NCI-H2171 (cell line): ENCODE measurements around the gene TOR1A.
"Not testable (repeated sequence)": the region's sequence is repeated elsewhere in the genome, so short reads cannot be mapped to it uniquely, and the experiment has no call there.

Experiments
- DNase-seq: peaks from one replicate; lab custom pipeline; 2025; lab: John Stamatoyannopoulos, UW

TOR1A gene

DNA sequence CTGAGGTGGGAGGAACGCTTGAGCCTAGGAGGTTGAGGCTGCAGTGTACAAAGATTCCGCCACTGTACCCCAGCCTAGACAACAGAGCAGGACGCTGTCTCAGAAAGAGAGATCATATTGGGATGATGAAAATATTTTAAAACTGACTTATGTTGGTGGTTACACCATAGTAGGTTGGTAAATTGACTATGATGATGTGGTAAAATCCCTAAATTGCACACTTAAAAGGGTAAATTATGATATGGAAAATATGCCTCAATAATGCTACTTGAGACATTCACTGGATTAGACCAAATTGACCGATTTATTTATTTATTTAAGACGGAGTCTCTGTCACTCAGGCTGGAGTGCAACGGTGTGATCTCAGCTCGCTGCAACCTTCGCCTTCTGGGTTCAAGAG, 42.8 kb downstream of the TOR1A start:
- DNase-seq: no peak

DNA sequence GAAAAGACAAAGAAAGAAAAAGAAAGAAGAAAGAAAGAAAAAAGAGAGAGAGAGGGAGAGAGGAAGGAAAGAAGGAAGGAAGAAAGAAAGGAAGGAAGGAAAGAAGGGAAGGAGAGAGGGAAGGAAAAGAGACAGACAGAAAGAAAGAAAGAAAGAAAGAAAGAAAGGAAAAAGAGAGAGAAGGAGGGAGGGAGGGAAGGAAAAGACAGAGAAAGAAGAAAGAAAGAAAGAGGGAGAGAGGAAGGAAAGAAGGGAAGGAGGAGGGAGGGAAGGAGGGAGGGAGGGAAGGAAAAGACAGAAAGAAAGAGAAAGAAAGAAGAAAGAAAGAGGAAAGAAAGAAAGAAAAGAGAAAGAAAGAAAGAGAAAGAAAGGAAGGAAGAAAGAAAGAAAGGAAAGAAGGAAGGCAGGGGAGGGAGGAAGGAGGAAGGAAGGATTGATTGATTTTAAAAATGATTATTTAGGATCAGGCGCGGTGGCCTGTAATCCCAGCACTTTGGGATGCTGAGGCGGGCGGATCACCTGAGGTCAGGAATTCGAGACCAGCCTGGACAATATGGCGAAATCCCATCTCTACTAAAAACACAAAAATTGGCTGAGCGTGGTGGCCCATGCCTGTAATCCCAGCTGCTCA, 44.3 kb downstream of the TOR1A start:
- no peak for DNase-seq

- no peak for DNase-seq
Measured at GRCh38 chr9:129778469-129778868, 45.5 kb downstream of the TOR1A start.

- no peak for DNase-seq
Measured at GRCh38 chr9:129777769-129778130, 46.2 kb downstream of the TOR1A start.

- DNase-seq: no peak
Measured at GRCh38 chr9:129776938-129777768, 46.8 kb downstream of the TOR1A start.

GRCh38 chr9:129776566-129776937, 47.4 kb downstream of the TOR1A start:
- no peak for DNase-seq

DNA sequence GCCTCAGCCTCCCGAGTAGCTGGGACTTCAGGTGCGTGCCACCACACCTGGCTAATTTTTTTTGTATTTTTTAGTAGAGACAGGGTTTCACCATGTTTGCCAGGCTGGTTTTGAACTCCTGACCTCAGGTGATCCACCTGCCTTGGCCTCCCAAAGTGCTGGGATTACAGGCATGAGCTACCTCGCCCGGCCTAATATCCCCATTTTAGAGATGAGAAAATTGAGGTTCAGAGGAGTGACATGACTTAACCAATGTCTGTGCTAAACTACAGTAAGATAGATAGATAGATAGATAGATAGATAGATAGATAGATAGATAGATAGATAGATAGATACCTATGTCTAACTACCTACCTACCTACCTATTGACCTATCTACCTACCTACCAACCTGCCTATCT, 47.8 kb downstream of the TOR1A start:
- DNase-seq: not testable (repeated sequence)

DNA sequence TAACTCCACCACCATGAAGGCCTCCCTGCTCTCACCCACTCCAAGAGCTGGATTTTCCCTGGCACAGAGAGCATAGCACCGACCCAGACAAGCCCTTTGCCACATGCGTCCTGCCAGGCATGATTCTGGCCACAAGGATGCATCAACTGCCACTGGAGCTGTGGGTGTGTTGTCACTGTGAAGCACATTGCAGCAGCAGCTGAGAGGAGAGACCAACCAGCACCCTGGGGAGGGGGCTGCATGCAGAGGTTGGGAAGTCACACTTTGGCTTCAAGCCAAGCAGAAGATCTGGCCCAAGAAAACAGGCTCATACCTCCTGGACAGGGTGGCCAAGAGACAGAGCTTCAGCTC, 48.5 kb downstream of the TOR1A start:
- DNase-seq: no peak

DNA sequence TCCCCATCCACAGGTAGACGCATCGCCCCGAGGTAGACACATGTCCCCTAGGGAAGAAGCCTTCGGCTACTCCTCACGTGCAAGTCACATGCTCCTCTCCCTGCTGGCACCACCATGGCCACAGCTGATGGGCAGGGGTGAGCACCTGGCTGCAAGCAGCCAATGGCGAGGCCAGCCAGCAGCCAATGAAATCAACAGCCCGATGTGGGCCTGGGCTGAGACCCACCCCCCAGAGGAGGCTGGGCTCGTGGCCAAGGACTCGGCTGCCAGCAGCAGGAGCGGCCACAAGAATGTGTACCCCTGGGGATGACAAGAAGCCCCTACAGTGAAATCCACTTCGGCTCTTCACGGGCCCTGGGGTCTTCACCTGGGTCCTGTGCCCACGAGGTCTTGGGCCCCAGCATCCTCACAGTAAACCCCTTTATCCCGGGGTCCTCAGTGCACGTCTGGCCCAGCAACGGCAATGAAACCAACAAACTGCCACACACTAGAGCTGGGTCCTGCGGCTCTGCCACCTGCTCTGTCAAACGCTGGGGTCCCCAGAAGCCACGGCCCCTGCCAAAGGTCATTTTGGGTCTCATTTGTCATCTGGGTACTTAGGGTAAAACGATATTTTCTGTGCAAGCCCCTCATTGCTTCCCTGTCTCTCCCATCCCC, 49.0 kb downstream of the TOR1A start:
- DNase-seq: peak; percentile 23

DNA sequence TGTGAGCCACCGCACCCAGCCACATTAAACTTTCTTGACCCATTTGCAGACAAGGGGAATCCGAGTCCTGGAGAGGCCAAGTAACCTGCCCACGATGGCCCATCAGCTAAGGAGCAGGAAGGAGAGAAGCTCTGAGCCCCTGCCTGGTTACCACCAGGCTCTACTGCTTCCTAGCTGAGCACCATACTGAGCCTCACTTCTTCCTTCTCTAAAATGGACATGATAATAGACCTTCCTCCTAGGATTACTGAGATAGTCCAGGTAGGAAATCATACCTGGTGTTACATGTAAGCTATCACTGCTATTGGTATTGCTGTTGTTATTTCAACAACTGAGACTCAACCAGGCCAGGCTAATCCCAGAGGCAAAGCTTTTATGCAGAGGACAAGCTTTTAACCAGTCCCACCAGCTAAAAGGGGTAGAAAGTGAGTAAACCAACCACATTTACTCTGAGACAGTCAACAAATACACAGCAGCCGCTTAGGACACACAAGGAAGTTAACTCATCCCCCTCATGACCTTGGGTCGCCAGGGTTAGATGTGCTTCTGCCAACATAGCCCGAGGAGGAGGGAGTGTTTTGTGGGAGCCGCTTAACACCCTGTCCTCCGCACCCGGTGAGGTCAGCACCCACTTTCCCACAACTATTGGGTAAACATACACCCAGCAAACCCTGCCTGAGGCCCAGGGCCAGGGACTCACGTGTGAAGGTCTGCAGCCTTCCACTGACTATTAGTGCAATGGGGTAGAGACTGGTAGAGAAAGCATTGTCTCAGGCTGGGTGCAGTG, 50.5 kb downstream of the TOR1A start:
- no peak for DNase-seq

DNA sequence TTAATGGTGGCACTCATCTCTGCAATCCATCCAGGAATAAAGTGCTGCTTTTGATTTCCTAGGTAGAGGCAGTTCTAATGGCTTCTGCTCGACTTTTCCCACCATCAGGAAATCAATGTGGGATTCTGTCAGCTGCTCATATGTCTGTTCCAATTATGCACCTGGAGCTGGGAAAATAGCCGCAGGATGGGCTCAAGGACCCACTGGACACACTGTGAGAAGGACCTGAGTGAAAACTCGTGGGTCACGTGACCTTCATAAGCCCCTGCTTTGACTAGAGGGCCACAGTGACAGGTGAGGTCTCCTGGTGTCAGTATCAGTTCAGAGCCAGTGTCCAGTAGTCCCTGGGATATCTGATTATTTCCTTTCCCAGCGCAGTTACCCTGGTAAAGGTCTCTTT, 53.2 kb downstream of the TOR1A start:
- no peak for DNase-seq

GRCh38 chr9:129769669-129770068, 54.3 kb downstream of the TOR1A start:
- DNase-seq: no peak

DNA sequence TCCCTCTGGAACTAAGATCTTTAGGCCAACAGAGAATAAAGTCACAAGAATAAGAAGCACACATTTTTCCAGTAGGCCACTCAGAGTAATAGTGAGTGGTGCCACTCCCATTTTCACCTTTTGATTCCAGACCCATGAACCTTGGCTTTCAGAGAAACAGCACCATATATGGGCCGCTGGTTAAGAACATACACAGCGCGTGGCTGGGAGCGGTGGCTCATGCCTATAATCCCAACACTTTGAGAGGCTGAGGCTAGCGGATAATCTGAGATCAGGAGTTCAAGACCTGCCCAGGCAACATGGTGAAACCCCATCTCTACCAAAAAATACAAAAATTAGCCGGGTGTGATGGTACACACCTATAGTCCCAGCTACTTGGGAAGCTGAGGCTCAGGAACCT, 55.5 kb downstream of the TOR1A start:
- DNase-seq: no peak

DNA sequence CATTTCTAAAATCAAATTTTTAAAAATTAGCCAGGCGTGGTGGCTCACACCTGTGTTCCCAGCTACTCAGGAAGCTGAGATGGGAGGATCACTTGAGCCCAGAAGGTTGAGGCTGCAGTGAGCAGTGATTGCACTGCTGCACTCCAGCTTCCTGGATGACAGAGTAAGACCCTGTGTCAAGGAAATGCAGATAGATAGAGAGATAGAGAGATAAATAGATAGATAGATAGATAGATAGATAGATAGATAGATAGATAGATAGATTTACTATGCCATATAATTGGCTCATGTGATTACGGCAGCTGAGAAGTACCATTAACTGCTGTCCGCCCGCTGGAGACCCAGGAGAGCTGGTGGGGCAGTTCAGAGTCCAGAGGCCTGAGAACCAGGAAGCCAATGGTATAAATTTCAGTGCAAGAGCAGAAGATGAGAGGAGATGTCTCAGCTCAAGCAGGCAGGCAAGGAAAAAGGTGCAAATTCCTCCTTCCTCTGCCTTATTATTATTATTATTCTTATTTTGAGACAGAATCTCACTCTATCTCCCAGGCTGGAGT, 58.1 kb downstream of the TOR1A start:
- DNase-seq: no peak

- no peak for DNase-seq
Measured at GRCh38 chr9:129762985-129763926, 60.7 kb downstream of the TOR1A start.
